HG02943 (cell line): ENCODE data around the gene GFOD1.
"Not testable (repeated sequence)": the region's sequence is repeated elsewhere in the genome, so short reads cannot be mapped to it uniquely, and the experiment has no call there.

Experiments
- ATAC-seq: cut with Tn5 transposase; IDR thresholded peaks from one replicate; pipeline ENCODE4 v1.9.1; 2021; ENCODE audit warnings: mild to moderate bottlenecking, low read depth, moderate library complexity; ENCODE audit not compliant: unreplicated experiment

Gene GFOD1

DNA sequence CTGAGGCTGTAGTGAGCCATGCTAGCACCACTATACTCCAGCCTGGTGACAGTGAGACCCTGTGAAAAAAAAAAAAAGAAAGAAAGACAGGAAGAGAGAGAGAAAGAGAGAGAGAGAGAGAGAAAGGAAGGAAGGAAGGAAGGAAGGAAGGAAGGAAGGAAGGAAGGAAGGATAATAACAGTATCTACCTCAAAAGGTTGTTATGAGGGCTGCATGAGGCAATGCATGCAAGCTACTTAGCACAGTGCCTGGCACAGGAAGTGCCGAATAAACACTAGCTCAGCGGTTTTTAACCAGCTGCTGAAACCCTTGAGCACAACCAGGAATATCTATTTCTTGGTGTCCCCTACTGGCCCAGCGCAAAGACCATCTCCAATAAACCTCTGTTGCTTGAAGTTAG lies 96.7 kb downstream of the GFOD1 start:
- no peak for ATAC-seq

GRCh38 chr6:13389237-13389636 lies 98.2 kb downstream of the GFOD1 start:
- ATAC-seq, result not testable (repeated sequence)

DNA sequence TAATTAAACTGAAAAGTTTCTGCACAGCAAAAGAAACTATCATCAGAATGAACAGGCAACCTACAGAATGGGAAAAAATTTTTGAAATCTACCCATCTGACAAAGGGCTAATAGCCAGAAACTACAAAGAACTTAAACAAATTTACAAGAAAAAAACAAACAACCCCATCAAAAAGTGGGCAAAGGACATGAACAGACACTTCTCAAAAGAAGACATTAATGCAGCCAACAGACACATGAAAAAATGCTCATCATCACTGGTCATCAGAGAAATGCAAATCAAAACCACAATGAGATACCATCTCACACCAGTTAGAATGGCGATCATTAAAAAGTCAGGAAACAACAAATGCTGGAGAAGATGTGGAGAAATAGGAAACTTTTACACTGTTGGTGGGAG lies 98.6 kb downstream of the GFOD1 start:
- ATAC-seq, result not testable (repeated sequence)

DNA sequence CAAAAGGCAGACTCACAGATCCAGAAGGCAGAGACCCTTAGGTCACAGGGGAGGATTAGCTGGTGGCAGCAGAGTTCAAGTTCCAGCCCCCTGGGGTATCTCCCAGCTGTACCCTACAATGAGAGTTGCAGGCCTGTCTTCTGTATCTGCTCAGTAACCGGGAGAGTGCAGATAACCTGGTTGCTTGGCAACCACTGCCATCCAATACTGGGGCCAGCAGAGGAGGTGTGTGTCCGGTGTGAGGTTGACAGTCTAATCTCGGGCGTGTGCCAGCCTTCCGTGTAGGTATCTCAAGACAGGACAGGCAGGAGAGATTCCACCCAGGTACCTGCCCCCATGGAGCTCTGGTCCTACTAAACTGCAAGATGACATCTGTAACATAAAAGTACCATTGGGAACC lies 102.4 kb downstream of the GFOD1 start:
- no peak for ATAC-seq

- no peak for ATAC-seq
Observed at GRCh38 chr6:13384506-13384905, 102.9 kb downstream of the GFOD1 start.

GRCh38 chr6:13383328-13384163 lies 103.9 kb downstream of the GFOD1 start:
- ATAC-seq, result peak; percentile 95

GRCh38 chr6:13380761-13381160 lies 106.6 kb downstream of the GFOD1 start:
- ATAC-seq, result no peak

DNA sequence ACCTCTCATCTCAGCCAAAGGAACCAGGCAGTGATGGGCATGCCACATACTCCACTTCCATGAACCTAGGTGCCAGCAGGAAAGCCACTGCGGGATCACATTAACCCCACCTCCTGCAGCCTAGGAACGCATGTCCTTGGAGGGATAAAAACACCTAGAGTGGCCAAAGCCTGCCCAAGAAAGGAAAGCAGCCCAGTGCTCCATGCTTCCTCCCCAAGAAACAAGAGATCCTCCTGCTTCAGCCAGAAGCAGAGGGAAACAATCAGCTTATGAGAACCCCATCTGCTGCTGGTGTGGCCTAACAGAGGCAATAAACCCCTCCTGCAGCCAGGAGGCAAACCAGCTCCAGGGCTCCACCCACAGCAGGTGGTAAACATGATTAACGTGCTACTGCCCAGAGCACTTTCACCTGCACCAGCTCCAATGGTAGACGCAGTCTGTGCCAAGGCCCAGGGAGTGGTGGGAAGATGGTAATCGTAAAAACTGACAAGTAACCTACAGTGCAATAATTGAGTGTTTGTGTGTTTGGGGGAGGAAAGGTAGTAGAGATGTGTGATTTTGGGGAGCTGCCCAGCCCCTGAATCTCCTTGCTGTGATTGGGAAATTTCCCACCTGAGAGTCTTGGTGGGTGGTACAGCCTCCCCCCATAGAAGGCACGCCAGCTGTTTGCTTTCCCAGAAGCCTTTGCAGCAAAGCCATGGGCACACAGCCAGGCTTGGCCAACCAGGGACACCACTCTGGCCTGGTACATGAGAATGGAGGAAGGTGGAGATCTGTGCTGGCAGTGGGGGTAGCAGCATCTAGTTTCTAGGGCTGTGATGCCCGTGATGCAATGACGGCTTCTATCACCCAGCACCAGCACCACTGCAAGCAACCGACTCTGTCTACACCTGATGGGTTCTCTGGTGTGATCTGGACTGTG lies 108.5 kb downstream of the GFOD1 start:
- ATAC-seq, result no peak

DNA sequence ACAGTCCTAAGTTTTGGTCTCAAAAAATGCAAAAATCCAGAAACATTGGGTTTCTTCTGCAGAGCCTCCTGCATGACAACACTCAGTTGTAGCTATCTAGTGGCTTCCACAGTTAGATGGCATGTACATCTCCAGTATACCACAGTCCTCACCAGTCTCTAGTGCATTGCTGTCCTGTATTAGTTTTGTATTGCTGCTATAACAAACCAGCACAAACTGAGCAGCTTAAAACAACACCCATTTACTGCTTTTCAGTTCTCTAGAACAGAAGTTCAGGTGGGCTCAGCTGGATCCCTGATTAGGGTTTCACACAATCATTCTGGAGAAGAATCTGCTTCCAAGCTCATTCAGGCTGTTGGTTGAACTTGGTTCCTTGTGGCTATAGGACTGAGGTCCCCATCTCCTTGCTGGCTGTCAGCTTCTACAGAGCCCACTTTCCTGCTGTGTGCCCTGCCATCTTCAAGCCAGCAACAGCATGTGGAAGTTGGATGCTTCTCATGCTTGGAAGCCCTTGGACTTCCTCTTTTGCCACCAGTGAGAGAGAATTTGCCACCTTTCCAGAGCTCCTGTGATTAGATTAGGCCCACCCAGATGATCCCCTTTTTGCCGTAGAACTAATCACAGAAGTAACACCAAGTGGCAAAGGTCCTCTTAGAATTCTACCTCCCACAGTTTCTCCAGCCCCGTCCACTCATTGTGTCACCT lies 110.2 kb downstream of the GFOD1 start:
- ATAC-seq, result no peak

DNA sequence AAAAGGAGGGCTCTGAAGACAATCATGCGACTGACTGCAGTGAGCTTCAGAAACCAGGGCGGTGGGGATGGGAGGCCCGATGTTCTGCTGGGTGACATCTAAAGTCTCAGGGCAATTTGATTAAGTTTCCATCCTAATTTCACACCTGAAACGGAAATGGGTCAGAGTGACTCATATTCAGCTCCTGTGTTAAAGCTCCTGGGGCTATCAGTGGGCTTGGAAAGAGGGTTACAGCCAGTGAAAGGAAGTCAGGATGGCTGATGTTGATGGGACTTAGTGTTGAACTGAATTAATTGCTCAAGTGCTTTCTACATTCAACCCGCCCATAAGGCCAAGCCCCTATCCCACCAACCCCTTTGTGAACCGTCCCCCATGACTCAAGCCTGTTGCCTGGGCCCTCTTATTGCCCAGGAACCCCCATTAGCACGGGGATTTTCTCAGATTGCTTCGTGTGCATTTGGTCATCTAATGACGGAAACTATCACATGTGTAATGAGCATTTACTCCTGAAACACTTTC lies 112.0 kb downstream of the GFOD1 start:
- peak; percentile 82 for ATAC-seq

DNA sequence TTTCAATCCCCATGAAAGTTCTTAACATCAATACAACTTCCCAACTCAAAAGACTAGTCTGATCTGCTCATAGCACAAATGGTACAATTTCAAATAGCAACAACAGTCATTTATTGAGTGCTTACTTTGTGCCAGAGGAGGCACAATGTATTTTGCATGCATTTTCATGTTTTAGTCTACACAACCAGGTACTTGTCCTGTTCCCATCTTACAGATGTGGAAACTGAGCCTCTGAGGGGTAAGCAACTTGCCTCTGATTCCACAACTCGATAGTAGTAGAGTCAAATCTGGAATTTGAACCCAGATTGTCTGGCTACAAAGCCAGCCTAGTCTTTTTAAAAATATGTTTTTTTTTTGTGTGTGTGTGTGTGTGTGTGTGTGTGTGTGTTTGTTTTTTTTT lies 113.5 kb downstream of the GFOD1 start:
- no peak for ATAC-seq

GRCh38 chr6:13373488-13373886 lies 113.9 kb downstream of the GFOD1 start:
- no peak for ATAC-seq

- ATAC-seq, result no peak
Observed at GRCh38 chr6:13372688-13373487, 114.5 kb downstream of the GFOD1 start.

- no peak for ATAC-seq
Observed at GRCh38 chr6:13372076-13372475, 115.3 kb downstream of the GFOD1 start.

DNA sequence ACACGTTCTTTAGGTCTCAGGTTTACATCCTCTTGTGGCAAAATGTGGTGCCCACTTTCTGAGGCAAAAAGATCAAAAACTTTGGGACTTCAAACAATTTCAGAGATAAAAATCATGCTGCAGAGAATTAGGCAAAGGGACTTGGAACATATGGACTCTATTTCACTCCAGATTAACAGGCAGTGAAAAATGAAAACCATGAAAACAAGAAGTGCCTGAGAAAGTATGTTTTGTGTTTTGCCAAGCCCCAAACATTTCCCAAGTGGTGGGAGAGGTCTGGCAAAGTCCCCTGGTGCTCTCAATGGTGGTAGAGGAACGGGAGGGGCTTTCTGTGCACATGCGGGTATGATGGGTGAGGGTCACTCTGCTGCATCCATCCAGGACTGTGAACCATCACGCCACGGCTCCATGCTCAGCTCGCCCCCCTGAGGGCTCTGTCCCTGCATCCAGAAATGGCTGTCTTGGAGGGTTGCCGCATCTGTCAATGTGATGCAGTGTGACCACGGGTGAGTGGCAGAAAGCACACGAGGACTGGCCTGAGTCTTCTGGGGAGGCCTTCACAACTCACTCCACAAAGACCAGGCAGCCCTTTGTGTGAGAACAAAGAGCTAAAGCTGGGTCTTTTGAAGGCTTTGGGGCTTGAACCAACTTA lies 115.9 kb downstream of the GFOD1 start:
- ATAC-seq, result no peak

DNA sequence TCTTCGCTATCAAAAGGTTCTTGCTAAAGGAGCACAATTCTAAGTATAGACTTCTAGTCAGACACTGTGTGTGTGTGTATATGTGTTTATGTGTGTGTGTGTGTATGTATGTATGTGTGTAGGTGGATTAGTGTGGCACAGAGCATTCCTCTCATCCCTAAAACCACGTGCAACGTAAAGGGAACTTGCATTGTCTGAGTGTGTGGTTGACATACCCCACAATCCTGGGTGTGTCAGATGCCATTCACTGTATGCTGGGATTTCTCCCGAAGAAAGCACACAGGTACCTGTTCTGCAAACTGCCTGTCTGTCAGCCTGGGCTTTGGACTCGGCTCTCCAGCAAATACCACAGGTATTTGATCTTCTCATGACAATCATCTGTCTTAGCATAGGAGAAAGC lies 116.8 kb downstream of the GFOD1 start:
- ATAC-seq, result no peak

DNA sequence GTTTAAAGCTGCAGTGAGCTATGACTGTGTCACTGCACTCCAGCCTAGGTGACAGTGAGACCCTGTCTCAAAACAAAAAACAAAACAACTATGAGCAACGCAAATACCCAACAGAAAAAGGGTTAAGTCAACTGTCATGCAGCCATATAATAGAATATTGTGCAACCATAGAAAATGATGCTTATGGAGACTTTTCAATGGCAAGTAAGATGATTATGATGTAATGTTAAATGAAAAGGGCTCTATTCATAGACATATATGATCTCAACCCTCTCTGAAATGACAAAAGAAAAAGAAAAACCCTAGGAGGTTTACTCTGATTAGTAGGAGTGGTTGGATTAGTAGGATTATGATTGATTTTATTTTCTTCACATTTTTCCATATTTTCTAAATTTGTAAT lies 117.8 kb downstream of the GFOD1 start:
- no peak for ATAC-seq

DNA sequence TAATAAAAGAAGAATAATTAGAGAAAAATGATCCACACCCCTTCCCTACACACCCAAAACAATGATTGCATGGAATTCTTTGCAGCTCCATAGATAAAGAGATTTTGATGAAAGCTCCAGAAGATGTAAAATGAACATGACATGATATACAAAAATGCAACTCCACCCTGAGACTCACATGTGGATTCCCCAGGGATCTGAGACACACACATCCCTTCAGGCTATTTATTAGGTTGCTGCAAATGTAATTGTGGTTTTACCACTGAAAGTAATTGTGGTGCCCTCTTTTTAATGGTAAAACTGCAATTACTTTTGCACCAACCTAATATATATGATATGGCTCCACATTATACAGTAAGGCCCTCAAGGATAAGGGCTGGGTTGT lies 118.7 kb downstream of the GFOD1 start:
- no peak for ATAC-seq

GRCh38 chr6:13368079-13368730 lies 119.2 kb downstream of the GFOD1 start:
- no peak for ATAC-seq
